ENCODE data around the gene NPBWR2.

GRCh38 chr20:64149809-64150560 lies 42.6 kb upstream of the NPBWR2 start:
- TF ChIP-seq POLR2A (IDR thresholded peaks at IDR 0.05) (no peak), CTCF (IDR thresholded peaks at IDR 0.05) (no peak), EP300 (IDR thresholded peaks at IDR 0.05) (no peak)
